Measurements from ENCODE around the gene PIK3CD. TPM values are rescaled to one million over a fixed set of nuclear protein-coding genes. Genes with fewer than 3 reads are reported as not detected.
"Not testable (repeated sequence)": the region's sequence is repeated elsewhere in the genome, so short reads cannot be mapped to it uniquely, and the experiment has no call there.

The PIK3CD gene
- total RNA-seq, 2 experiments from 2014 or later = 211 to 214 TPM

DNA sequence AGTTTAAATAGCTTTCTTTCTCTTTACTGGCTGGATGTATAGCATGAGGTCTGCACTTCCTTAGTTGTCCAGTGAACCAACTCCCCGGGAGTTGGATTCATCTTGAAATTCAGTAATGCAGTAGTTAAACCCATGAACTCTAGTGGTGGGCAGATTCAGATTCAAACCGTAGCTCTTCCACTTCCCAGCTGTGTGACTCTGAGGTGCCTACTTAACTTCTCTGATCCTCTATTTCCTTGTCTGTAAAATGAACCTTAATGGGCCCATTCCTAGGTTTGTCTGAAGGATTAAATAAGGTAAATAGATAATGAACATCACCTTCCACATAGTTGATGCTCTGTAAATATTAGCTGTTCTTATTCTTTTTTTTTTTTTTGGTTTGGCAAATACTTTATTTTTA lies 16.5 kb downstream of the PIK3CD start:
- Mint-ChIP-seq H3K36me3 (ENCODE audit: low read depth) (peaks cover 65% of the 10 kb centered on the region), H3K27ac (no peak overlapping the region), H3K4me3 (no peak overlapping the region), H3K4me1 (peaks cover 43% of the 10 kb centered on the region), H3K27me3 (no peaks in the 10 kb centered on the region), H3K9me3 (no peaks in the 10 kb centered on the region)
- POLR2A ChIA-PET = interaction anchor here (0.8 to 2.8 kb wide), 6 partner anchors 13 to 53 kb away, joined by 4 to 9 read pairs (median 4); partner anchors contain the start of gene PIK3CD
- DNase-seq = no peak
- CTCF ChIA-PET = interaction anchor here (0.7 to 0.9 kb wide), 3 partner anchors 40 to 52 kb away, joined by 4 to 6 read pairs (median 4); no protein-coding TSS in a partner anchor

DNA sequence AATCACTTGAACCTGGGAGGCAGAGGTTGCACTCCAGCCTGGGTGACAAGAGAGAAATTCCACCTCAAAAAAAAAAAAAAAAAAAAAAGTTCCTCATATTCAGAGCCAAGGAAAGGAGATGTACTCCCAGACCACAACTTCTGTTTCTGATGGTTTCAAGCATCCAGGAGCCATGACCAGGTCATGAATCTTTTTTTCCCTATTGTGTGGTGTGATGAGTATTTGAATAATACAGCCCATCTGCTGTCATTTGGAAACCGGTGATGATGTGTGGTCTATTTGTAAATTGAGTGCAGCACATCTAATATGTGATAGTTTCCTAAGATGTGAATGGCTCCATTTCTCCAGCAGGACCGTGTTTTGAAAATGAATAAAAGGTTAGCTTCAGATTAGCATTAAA lies 18.6 kb downstream of the PIK3CD start:
- Mint-ChIP-seq H3K36me3 (ENCODE audit: low read depth) (peaks cover 65% of the 10 kb centered on the region), H3K9me3 (no peaks in the 10 kb centered on the region), H3K4me1 (peaks cover 45% of the 10 kb centered on the region), H3K27me3 (no peaks in the 10 kb centered on the region), H3K4me3 (no peak overlapping the region), H3K27ac (peak overlapping the region; percentile 7)
- CTCF ChIA-PET = interaction anchor here (0.6 kb wide), 1 partner anchor 44 kb away, joined by 3 read pairs; no protein-coding TSS in a partner anchor
- DNase-seq = no peak
- POLR2A ChIA-PET = no interaction called here

DNA sequence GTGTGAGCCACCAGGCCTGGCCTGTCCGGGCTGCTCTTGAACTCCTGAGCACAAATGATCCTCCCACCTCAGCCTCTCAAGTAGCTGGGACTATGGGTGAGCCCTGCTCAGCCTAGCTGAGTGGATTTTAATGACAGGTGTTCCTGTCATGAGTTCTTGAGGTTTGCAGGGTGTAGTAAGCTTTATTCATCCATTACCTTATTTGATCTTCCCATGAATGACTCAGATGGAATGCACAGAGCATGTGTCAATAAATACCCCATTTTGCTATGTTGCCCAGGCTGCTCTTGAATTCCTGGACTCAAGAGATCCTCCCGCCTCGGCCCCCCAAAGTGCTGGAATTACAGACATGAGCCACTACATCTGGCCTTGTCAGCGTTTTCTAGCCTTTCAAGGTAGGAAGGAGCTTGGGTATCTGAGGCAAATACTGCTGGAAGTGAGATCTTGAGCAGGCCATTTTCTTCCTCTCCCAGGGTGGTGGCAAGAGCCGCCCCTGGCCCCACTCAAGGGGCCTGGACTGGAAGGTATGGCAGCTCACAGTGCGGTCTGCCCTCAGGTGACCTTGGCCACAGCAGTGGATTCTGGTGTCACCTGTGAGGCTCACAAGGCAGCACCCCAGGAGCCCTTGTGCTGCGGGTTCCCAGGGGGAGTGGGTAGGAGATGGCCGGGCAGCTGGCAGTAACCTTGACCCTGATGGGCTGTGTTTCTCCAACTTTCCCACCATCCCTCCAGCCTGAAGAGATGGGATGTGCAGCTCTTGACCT lies 20.0 kb downstream of the PIK3CD start:
- CTCF ChIA-PET = interaction anchor here (0.6 to 1.0 kb wide), 2 partner anchors 56 to 358 kb away, joined by 3 to 5 read pairs; no protein-coding TSS in a partner anchor
- Mint-ChIP-seq H3K27ac (peak overlapping the region; percentile 40), H3K9me3 (no peaks in the 10 kb centered on the region), H3K27me3 (no peaks in the 10 kb centered on the region), H3K4me3 (no peak overlapping the region), H3K4me1 (peaks cover 49% of the 10 kb centered on the region), H3K36me3 (ENCODE audit: low read depth) (peaks cover 62% of the 10 kb centered on the region)
- DNase-seq = no peak
- POLR2A ChIA-PET = interaction anchor here (0.9 to 1.8 kb wide), 7 partner anchors 10 to 45 kb away, joined by 3 to 8 read pairs (median 4); partner anchors contain the start of gene PIK3CD

DNA sequence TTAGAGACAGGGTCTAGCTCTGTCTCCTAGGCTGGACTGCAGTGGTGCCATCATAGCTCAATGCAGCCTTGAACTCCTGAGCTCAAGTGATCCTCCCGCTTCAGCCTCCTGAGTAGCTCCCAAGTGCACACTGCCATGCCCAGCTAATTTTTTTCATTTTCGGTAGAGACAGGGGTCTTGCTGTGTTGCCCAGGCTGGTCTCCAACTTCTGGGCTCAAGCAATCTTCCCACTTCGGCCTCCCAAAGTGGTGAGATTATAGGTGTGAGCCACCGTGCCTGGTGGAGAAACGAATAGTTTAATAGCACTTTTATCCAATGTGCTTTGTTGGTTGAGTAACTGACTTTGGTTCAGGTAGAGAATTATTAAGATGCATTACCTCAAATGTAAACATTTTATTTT lies 20.9 kb downstream of the PIK3CD start:
- H3K36me3 Mint-ChIP-seq (ENCODE audit: low read depth) = peaks cover 69% of the 10 kb centered on the region
- H3K4me3 Mint-ChIP-seq = no peak overlapping the region
- no peaks in the 10 kb centered on the region for H3K9me3 Mint-ChIP-seq
- peaks cover 57% of the 10 kb centered on the region for H3K4me1 Mint-ChIP-seq
- DNase-seq = no peak
- H3K27me3 Mint-ChIP-seq = no peaks in the 10 kb centered on the region
- POLR2A ChIA-PET = interaction anchor here (0.9 to 1.8 kb wide), 5 partner anchors 9 to 45 kb away, joined by 3 to 8 read pairs (median 6); partner anchors contain the start of gene PIK3CD
- H3K27ac Mint-ChIP-seq = no peak overlapping the region
- CTCF ChIA-PET = interaction anchor here (0.6 to 1.1 kb wide), 3 partner anchors 19 to 604 kb away, joined by 3 read pairs; no protein-coding TSS in a partner anchor

DNA sequence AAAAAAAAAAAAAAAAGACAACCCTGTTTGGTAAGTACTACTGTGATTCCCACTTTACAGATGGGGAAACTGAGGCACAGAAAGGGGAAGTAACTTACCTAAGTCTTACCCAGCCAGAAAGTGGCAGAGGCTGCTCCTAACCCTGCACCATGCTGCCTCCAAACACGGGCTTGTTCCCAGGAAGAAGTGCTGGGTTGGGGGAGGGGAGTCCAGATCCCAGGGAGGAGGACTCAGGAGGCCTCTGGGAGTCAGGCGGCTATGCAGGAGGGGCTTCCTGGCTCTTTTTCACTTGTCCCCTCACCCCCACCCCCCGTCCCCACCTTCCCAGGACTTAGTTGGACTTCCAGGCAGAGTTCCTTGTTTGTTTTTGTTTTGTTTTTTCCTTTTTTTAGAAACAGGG lies 23.9 kb downstream of the PIK3CD start:
- Mint-ChIP-seq H3K9me3 (no peaks in the 10 kb centered on the region), H3K36me3 (ENCODE audit: low read depth) (peaks cover 66% of the 10 kb centered on the region), H3K27ac (no peak overlapping the region), H3K4me3 (no peak overlapping the region), H3K27me3 (no peaks in the 10 kb centered on the region), H3K4me1 (peaks cover 50% of the 10 kb centered on the region)
- no peak for DNase-seq
- POLR2A ChIA-PET = interaction anchor here (0.7 kb wide), 1 partner anchor 41 kb away, joined by 3 read pairs; no protein-coding TSS in a partner anchor
- CTCF ChIA-PET = no interaction called here

DNA sequence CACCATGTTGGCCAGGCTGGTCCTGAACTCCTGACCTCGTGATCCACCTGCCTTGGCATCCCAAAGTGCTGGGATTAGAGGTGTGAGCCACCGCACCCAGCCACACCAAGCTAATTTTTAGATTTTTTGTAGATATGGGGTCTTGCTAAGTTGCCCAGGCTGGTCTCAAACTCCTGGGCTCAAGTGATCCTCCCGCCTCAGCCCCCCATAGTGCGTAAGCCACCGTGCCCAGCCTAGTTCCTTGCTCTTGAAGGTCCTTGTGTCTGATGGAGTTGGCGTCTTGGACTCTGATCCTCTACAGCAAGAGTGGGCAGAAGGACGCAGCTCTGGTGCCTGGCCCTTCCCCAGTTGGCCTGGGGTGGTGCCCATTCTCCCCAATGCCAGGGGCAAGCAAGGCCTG lies 24.6 kb downstream of the PIK3CD start:
- Mint-ChIP-seq H3K36me3 (ENCODE audit: low read depth) (peaks cover 65% of the 10 kb centered on the region), H3K27ac (peak overlapping the region; percentile 35), H3K4me1 (peaks cover 50% of the 10 kb centered on the region)
- H3K9me3 Mint-ChIP-seq, H3K27me3 Mint-ChIP-seq, DNase-seq, H3K4me3 Mint-ChIP-seq: not testable (repeated sequence)
- ChIA-PET CTCF (interaction anchor here (0.7 kb wide), 1 partner anchor 66 kb away, joined by 3 read pairs; no protein-coding TSS in a partner anchor), POLR2A (interaction anchor here (0.7 to 1.1 kb wide), 2 partner anchors 24 to 40 kb away, joined by 3 read pairs; partner anchors contain the start of gene PIK3CD)

DNA sequence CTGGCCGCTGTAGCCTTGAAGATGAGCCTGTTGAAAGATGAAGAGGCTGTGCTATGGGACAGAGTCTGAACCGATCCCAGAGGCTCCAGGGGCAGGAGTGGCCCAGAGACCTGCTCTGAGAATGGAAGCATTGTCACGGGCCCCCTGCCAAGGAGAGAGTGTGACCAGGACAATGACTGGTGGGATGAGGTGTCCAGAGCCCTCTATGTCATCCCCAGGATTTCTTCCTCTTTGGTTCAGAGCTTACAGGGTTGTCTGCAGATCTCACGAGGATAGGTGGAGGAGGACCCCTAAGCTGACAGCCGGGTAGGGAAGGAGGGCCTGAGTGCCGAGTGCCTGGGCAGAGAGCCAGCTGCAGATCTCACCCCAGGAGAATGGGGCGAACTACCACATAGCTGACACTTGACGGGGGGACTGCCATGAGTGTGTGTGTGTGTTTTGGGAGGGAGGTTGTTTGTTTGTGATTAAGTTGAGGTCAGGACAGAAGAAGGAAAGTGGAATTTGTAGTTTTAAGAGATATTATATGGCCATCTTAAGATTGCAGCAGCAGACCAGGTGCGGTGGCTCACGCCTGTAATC lies 25.4 kb downstream of the PIK3CD start:
- DNase-seq = no peak
- H3K9me3 Mint-ChIP-seq = no peaks in the 10 kb centered on the region
- H3K36me3 Mint-ChIP-seq (ENCODE audit: low read depth) = peaks cover 65% of the 10 kb centered on the region
- peak overlapping the region; percentile 34 for H3K27ac Mint-ChIP-seq
- no peak overlapping the region for H3K4me3 Mint-ChIP-seq
- peaks cover 45% of the 10 kb centered on the region for H3K4me1 Mint-ChIP-seq
- CTCF ChIA-PET = no interaction called here
- no peaks in the 10 kb centered on the region for H3K27me3 Mint-ChIP-seq
- POLR2A ChIA-PET = interaction anchor here (0.6 to 1.1 kb wide), 2 partner anchors 22 to 25 kb away, joined by 3 read pairs; partner anchors contain the start of gene PIK3CD

DNA sequence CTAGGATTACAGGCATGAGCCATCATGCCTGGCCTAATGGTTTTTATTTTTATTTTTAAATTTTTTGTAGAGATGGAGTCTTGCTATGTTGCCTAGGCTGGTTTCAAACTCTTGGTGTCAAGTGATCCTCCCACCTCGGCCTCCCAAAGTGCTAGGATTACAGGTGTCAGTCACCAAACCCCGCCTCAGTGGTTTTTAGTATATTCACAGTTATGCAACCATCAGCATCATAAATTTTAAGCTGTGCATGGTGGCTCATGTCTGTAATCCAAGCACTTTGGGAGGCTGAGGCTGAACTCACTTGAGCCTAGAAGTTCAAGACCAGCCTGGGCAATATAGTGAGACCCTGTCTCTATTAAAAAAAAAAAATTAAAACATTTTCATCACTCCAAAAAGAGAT lies 28.6 kb downstream of the PIK3CD start:
- no peak for DNase-seq
- no peak overlapping the region for H3K4me3 Mint-ChIP-seq
- POLR2A ChIA-PET = interaction anchor here (0.7 to 2.3 kb wide), 3 partner anchors 8 to 28 kb away, joined by 3 to 9 read pairs (median 4); partner anchors contain the start of gene PIK3CD
- no peak overlapping the region for H3K27ac Mint-ChIP-seq
- H3K27me3 Mint-ChIP-seq = no peaks in the 10 kb centered on the region
- H3K36me3 Mint-ChIP-seq (ENCODE audit: low read depth) = peaks cover 46% of the 10 kb centered on the region
- no peaks in the 10 kb centered on the region for H3K9me3 Mint-ChIP-seq
- CTCF ChIA-PET = interaction anchor here (0.6 kb wide), 2 partner anchors 187 to 226 kb away, joined by 3 read pairs; no protein-coding TSS in a partner anchor
- peaks cover 45% of the 10 kb centered on the region for H3K4me1 Mint-ChIP-seq

DNA sequence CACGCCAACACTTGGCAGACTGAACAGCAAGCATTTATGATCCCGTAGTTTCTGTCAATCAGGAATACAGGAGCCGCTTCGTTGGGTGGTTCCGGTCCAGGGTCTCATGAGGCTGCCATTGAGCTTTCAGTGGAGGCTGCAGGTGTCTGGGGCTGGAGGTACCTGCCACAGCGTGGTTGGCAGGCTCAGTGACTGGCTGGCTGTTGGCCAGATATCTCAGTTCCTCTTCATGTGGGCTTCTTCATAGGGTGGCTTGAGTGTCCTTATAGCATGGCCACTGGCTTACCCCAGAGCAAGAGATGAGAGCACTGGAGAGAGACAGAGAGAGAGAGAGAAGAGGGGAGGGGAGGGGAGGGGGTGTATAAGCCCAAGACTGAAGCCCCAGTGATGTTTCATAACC lies 29.3 kb downstream of the PIK3CD start:
- Mint-ChIP-seq H3K4me1 (peaks cover 46% of the 10 kb centered on the region), H3K27me3 (no peaks in the 10 kb centered on the region), H3K4me3 (no peak overlapping the region), H3K27ac (no peak overlapping the region), H3K36me3 (ENCODE audit: low read depth) (peaks cover 49% of the 10 kb centered on the region), H3K9me3 (no peaks in the 10 kb centered on the region)
- no peak for DNase-seq
- POLR2A ChIA-PET = interaction anchor here (1.1 to 2.3 kb wide), 3 partner anchors 13 to 52 kb away, joined by 3 to 9 read pairs (median 3); partner anchors contain the start of gene PIK3CD
- CTCF ChIA-PET = interaction anchor here (0.6 kb wide), 1 partner anchor 187 kb away, joined by 3 read pairs; no protein-coding TSS in a partner anchor

DNA sequence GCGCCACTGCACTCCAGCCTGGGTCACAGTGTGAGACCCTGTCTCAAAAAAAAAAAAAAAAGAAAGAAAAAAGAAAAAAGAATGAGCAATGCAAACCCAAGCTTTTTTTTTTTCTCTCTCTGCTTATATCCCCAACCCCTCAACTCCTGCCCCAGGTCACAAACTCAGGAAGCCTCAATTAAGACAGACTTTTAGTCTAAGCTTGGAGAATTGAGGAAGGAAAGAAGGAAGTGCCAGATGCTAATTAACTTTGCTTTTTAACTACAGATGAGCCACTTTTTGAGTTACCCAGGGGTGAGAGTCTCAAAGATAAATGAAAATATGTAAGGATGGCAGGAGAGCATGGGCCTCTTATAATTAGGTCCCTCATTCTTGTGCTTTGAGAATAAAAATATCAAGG lies 33.3 kb downstream of the PIK3CD start:
- Mint-ChIP-seq H3K27ac (no peak overlapping the region), H3K27me3 (no peaks in the 10 kb centered on the region), H3K9me3 (no peaks in the 10 kb centered on the region), H3K4me1 (peaks cover 49% of the 10 kb centered on the region), H3K4me3 (no peak overlapping the region), H3K36me3 (ENCODE audit: low read depth) (peaks cover 33% of the 10 kb centered on the region)
- ChIA-PET CTCF (interaction anchor here (0.6 kb wide), 1 partner anchor 27 kb away, joined by 3 read pairs; no protein-coding TSS in a partner anchor), POLR2A (interaction anchor here (3.1 to 8.9 kb wide), 3 partner anchors 31 to 56 kb away, joined by 22 to 65 read pairs (median 44); partner anchors contain the start of gene PIK3CD)
- no peak for DNase-seq

DNA sequence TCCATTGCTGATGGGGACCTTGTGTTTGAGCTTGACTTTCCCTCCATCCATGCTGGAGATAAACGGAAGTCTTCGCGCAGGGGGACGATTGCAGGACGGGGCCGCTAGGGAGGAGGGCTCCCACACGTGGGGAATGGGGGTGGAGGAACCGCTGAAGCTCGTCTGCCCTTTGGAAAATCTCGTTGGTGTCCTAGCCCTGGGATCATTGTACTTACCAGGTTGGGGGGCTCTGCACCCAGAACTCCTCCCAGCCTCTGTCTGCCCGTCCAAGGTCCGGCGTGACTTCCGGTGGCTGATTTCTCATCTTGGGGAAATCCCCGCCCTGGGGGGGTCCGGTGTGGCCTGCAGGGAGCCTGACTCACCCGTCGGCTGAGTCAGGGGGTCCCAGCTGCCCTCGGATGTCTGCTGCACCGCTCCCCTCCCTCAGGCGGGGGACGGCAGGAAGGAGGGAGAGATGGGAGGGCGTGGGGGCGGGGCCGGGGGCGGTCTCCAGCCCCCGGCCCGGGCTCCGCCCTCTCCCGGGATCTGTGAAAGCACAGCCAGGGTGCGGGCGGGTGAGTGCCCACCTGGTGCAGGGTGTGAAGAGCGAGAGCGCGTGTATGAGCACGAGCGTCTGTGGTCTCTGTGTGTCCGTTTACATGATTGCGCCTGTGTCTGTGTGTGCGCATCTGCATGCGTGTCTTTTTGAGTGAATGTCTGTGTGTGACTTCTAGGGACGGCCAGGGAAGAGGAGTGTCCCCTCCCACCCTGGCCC lies 35.8 kb downstream of the PIK3CD start:
- H3K36me3 Mint-ChIP-seq (ENCODE audit: low read depth) = peaks cover 43% of the 10 kb centered on the region
- no peaks in the 10 kb centered on the region for H3K27me3 Mint-ChIP-seq
- H3K27ac Mint-ChIP-seq = peak overlapping the region; percentile 66
- CTCF ChIA-PET = interaction anchor here (0.7 to 2.4 kb wide), 8 partner anchors 28 to 379 kb away, joined by 3 to 9 read pairs (median 3); partner anchors contain the start of genes LZIC and NMNAT1
- no peaks in the 10 kb centered on the region for H3K9me3 Mint-ChIP-seq
- peaks cover 65% of the 10 kb centered on the region for H3K4me1 Mint-ChIP-seq
- DNase-seq = peak; percentile 54
- peak overlapping the region; percentile 62 for H3K4me3 Mint-ChIP-seq
- POLR2A ChIA-PET = interaction anchor here (3.1 to 8.9 kb wide), 4 partner anchors 29 to 59 kb away, joined by 19 to 65 read pairs (median 33); partner anchors contain the start of gene PIK3CD

Data from activated CD4-positive, alpha-beta memory T cell treated with anti-CD3 and anti-CD28 coated beads, Interleukin-2, amount 10 ng/mL, durations not matched to agents 7 days and 5 days (primary cell).